A673 (cell line): ENCODE results near the gene GNL3L.

ENCODE experiments used
- CTCF ChIP-seq: fragments of 300-800, 200-600 bp; sonication (generic); conservative IDR thresholded peaks from 2 replicates; pipeline ENCODE4 v1.5.1; 2017; ENCODE audit warnings: low read depth, mild to moderate bottlenecking, antibody characterized with exemption, low read length, moderate library complexity, mixed read lengths
- EZH2 ChIP-seq: fragments of 200-600 bp; sonication (generic); IDR thresholded peaks from 2 replicates; pipeline ENCODE4 v1.6.1; 2017; ENCODE audit warnings: borderline replicate concordance, low read depth, mild to moderate bottlenecking, mixed read lengths, antibody characterized with exemption, low read length; ENCODE audit not compliant: poor library complexity, severe bottlenecking

- TF ChIP-seq CTCF (no peak), EZH2 (no peak)
These were observed 67.7 kb downstream of the GNL3L start for GRCh38 chrX:54597728-54598127.
